Ectodermal cell (in vitro differentiated cells): ENCODE measurements around the gene GNAQ.
"Not testable (repeated sequence)": the region's sequence is repeated elsewhere in the genome, so short reads cannot be mapped to it uniquely, and the experiment has no call there.

Experiments
- H3K27ac ChIP-seq: 2 replicates; pipeline ENCODE4 v1.7.0; 2013; ENCODE audit warnings: mild to moderate bottlenecking, low read depth, low read length; ENCODE audit not compliant: insufficient read depth, poor library complexity, severe bottlenecking
- H3K27me3 ChIP-seq: 2 replicates; pipeline ENCODE4 v1.7.0; 2013; ENCODE audit warnings: mild to moderate bottlenecking, low read length; ENCODE audit not compliant: insufficient read depth, control insufficient read depth, poor library complexity, severe bottlenecking
- H3K36me3 ChIP-seq: one replicate; pipeline ENCODE4 v1.7.0; 2013; ENCODE audit warnings: low read length; ENCODE audit not compliant: control insufficient read depth, insufficient read depth
- H3K4me1 ChIP-seq: one replicate; pipeline ENCODE4 v1.7.0; 2013; ENCODE audit warnings: low read length; ENCODE audit not compliant: control insufficient read depth, insufficient read depth
- H3K4me3 ChIP-seq: 2 replicates; pipeline ENCODE4 v1.7.0; 2013; ENCODE audit warnings: low read depth, low read length, control low read depth; ENCODE audit not compliant: insufficient read depth
- H3K9me3 ChIP-seq: 2 replicates; pipeline ENCODE4 v1.7.0; 2013; ENCODE audit warnings: mild to moderate bottlenecking, low read length, moderate library complexity; ENCODE audit not compliant: control insufficient read depth
- WGBS, 2 experiments: methylation state at CpG; one replicate each; pipeline ENCODE4 v1.1.7; 2013; ENCODE audit warnings: missing lambda C conversion rate in 2 of 2; 5-methylcytosine and 5-hydroxymethylcytosine counted together

The GNAQ gene

GRCh38 chr9:77707383-77708063 lies 324.1 kb downstream of the GNAQ start:
- H3K36me3 ChIP-seq: no peaks in the 10 kb centered on the region
- H3K27ac ChIP-seq: no peak overlapping the region
- no peaks in the 10 kb centered on the region for H3K9me3 ChIP-seq
- WGBS, 2 experiments: 94 to 95% methylated on average over 5 to 6 of the region's 6 CpGs
- no peaks in the 10 kb centered on the region for H3K4me1 ChIP-seq
- H3K4me3 ChIP-seq: no peak overlapping the region
- H3K27me3 ChIP-seq: no peaks in the 10 kb centered on the region

DNA sequence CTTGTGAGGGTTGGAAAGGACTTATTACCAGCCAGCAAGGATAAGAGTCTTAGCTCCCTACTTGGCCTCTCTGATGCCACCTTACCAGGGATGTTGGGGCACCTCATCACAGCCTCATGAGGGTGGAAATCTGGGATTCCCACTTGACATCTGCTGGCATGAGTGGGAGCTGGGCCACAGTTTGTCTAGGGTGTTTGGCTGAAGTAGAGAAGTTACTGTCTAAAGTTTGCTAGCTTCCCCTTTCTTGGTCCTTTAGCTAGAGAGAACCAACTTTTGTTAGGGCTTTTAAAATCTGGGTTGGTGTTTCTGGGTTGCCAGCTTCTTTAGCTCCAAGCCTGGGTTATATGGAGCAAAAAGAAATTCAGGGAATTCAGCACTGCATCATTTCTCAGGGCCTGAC lies 326.0 kb downstream of the GNAQ start:
- Histone ChIP-seq H3K36me3 (no peaks in the 10 kb centered on the region), H3K27me3 (no peaks in the 10 kb centered on the region), H3K9me3 (no peaks in the 10 kb centered on the region), H3K4me1 (no peaks in the 10 kb centered on the region), H3K4me3 (no peak overlapping the region), H3K27ac (no peak overlapping the region)

DNA sequence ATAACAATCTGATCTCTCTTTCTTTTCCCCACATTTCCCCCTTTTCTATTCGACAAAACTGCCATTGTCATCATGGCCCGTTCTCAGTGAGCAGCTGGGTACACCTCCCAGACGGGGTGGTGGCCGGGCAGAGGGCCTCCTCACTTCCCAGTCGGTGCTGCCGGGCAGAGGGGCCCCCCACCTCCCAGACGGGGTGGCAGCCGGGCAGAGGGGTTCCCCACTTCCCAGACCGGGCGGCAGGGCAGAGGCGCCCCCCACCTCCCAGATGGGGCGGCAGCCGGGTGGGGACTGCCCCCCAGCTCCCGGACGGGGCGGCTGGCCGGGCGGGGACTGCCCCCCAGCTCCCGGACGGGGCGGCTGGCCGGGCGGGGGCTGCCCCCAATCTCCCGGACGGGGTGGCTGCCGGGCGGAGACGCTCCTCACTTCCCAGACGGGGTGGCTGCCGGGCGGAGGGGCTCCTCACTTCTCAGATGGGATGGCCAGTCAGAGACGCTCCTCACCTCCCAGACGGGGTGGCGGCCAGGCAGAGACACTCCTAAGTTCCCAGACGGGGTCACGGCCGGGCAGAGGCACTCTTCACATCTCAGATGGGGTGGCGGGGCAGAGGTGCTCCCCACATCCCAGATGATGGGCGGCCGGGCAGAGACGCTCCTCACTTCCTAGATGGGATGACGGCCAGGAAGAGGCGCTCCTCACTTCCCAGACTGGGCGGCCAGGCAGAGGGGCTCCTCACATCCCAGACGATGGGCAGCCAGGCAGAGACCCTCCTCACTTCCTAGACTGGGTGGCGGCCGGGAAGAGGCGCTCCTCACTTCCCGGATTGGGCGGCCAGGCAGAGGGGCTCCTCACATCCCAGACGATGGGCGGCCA lies 328.9 kb downstream of the GNAQ start:
- not testable (repeated sequence) for H3K4me3 ChIP-seq, H3K36me3 ChIP-seq, H3K27me3 ChIP-seq, H3K27ac ChIP-seq, H3K9me3 ChIP-seq, H3K4me1 ChIP-seq
- 94% methylated on average over 52 of the region's 52 CpGs for WGBS, 2 experiments

DNA sequence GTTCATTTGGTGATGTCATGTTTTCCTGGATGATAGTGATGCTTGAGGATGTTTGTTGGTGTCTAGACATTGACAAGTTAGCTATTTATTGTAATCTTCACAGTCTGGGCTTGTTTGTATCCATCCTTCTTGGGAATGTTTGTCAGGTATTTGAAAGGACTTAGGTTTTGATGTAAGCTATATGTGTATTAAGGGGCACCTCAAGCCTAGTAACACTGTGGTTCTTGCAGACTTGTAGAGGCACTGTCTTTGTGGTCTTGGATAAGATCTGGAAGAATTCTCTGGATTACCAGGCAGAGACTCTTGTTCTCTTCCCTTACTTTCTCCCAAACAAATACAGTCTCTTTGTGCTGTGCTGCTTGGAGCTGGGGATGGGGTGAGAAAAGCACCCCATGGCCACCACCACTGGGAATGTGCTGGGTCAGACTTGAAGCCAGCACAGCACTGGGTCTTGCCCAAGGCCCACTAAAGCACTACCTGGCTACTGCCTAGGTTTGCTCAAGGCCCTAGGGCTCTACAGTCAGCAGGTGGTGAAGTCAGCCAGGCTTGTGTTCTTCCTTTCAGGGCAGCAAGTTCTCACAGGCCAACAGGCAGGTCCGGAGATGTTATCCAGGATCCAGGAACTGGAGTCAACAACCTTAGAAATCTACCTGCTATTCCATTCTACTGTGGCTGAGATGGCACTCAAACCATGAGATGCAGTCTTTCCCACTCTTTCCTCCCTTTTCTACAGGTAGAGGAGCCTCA lies 334.2 kb downstream of the GNAQ start:
- Histone ChIP-seq H3K27ac (no peak overlapping the region), H3K27me3 (no peaks in the 10 kb centered on the region), H3K4me1 (no peaks in the 10 kb centered on the region), H3K36me3 (no peaks in the 10 kb centered on the region), H3K9me3 (no peaks in the 10 kb centered on the region), H3K4me3 (no peak overlapping the region)
- 94 to 97% methylated on average over 1 of the region's 1 CpG for WGBS, 2 experiments

- not testable (repeated sequence) for H3K4me3 ChIP-seq, H3K27ac ChIP-seq, H3K4me1 ChIP-seq, H3K27me3 ChIP-seq, H3K9me3 ChIP-seq, H3K36me3 ChIP-seq
- WGBS, 2 experiments: 89 to 90% methylated on average over 3 of the region's 3 CpGs
These were observed 340.9 kb downstream of the GNAQ start for GRCh38 chr9:77690723-77691122.

- not testable (repeated sequence) for H3K9me3 ChIP-seq, H3K27ac ChIP-seq, H3K4me3 ChIP-seq, H3K4me1 ChIP-seq, H3K36me3 ChIP-seq, H3K27me3 ChIP-seq
- 92 to 93% methylated on average over 3 of the region's 3 CpGs for WGBS, 2 experiments
These were observed 341.5 kb downstream of the GNAQ start for GRCh38 chr9:77690119-77690518.

- not testable (repeated sequence) for H3K27me3 ChIP-seq, H3K9me3 ChIP-seq, H3K27ac ChIP-seq, H3K36me3 ChIP-seq, H3K4me3 ChIP-seq, H3K4me1 ChIP-seq
- WGBS, 2 experiments: 88 to 96% methylated on average over 11 of the region's 11 CpGs
These were observed 343.9 kb downstream of the GNAQ start for GRCh38 chr9:77687737-77688136.

- no peak overlapping the region for H3K27ac ChIP-seq
- 94 to 95% methylated on average over 5 of the region's 5 CpGs for WGBS, 2 experiments
- no peaks in the 10 kb centered on the region for H3K36me3 ChIP-seq
- H3K9me3 ChIP-seq: no peaks in the 10 kb centered on the region
- no peaks in the 10 kb centered on the region for H3K4me1 ChIP-seq
- no peak overlapping the region for H3K4me3 ChIP-seq
- H3K27me3 ChIP-seq: no peaks in the 10 kb centered on the region
These were observed 351.0 kb downstream of the GNAQ start for GRCh38 chr9:77680581-77680980.

- Histone ChIP-seq H3K4me3 (no peak overlapping the region), H3K36me3 (no peaks in the 10 kb centered on the region), H3K4me1 (no peaks in the 10 kb centered on the region), H3K27ac (no peak overlapping the region), H3K9me3 (no peaks in the 10 kb centered on the region), H3K27me3 (no peaks in the 10 kb centered on the region)
- 93% methylated on average over 9 of the region's 9 CpGs for WGBS, 2 experiments
These were observed 351.8 kb downstream of the GNAQ start for GRCh38 chr9:77679661-77680368.

GRCh38 chr9:77679088-77679487 lies 352.5 kb downstream of the GNAQ start:
- no peaks in the 10 kb centered on the region for H3K4me1 ChIP-seq
- no peaks in the 10 kb centered on the region for H3K36me3 ChIP-seq
- H3K27ac ChIP-seq: no peak overlapping the region
- no peak overlapping the region for H3K4me3 ChIP-seq
- no peaks in the 10 kb centered on the region for H3K9me3 ChIP-seq
- WGBS, 2 experiments: 90 to 93% methylated on average over 2 of the region's 2 CpGs
- H3K27me3 ChIP-seq: no peaks in the 10 kb centered on the region
